Activated CD4-positive, alpha-beta T cell treated with anti-CD3 and anti-CD28 coated beads, Interleukin-2, amount 50 U/mL, for 16 hours (primary cell): ENCODE data around the gene PMEPA1.

Experiments used
- DNase-seq: peaks from one replicate; pipeline ENCODE4 v3.0.0-alpha.2; 2020

Gene PMEPA1

DNA sequence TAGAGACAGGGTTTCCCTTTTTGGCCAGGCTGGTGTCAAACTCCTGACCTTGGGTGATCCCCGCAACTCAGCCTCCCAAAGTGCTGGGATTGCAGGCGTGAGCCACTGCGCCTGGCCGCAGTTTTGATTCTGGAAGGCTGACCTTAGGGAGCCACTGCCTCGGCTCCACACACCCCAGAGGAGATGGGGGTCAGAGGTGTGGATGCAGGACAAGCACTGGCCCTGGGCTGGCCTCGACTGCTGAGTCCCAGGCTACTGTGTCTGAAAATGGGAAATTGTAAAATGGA, 91.1 kb downstream of the PMEPA1 start:
- DNase-seq: no peak

DNA sequence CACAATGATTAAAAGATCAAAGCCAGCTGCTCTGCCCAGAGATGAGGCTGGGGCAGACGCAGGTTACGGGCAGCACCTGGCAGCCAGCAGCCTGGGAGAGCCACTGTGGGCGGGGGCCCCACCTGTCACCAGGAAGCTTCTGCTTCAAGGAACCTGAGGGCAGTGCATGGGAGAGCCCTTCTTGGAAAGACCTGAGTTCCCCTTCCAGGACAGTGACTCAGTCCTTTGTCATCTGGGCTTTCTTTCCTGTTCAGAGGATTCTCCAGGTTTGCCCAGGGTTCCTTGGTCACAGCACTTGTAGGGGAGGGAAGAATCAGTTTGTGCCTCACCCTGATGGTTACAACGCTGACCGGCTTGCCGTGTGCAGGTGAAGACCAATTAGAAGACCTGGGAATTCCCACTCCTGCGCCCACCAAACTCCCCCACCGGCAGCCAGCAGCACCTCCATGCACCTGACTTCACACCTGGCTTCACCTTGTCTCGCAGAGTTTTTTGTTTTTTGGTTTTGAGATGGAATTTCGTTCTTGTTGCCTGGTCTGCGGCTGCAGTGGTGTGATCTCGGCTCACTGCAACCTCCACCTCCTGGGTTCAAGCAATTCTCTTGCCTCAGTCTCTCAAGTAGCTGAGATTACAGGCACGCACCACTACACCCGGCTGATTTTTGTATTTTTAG, 91.6 kb downstream of the PMEPA1 start:
- no peak for DNase-seq

DNA sequence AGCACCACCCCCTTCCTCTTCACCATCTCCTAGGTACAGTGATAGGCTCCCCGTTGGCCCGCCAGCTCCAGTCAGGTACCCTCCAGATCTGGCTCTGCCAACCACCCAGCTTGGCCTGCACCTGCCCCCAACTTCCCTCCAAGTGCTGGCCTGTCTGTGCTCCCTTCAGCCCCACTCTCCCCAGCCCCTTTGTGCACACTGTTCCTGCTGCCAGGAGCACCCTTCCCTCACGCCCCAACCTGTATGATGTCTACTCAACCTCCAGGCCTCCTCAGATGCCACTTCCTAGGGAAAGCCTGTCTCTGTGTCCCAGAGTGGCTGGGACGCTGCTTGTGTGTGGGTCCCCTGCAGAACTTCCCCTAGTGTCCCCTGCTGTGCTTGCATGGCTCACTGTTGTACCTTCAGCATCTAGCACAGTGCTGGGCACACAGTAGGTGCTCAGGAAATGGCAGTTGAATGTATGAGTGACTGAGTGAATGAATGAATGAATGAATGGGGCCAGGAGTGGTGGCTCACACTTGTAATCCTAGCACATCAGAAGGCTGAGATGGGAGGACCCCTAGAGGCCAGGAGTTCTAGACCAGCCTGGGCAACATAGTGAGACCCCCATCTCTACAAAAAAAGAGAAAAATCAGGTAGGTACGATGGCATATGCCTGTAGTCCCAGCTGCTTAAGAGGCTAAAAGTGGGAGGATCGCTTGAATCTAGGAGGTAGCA, 92.6 kb downstream of the PMEPA1 start:
- DNase-seq: no peak

DNA sequence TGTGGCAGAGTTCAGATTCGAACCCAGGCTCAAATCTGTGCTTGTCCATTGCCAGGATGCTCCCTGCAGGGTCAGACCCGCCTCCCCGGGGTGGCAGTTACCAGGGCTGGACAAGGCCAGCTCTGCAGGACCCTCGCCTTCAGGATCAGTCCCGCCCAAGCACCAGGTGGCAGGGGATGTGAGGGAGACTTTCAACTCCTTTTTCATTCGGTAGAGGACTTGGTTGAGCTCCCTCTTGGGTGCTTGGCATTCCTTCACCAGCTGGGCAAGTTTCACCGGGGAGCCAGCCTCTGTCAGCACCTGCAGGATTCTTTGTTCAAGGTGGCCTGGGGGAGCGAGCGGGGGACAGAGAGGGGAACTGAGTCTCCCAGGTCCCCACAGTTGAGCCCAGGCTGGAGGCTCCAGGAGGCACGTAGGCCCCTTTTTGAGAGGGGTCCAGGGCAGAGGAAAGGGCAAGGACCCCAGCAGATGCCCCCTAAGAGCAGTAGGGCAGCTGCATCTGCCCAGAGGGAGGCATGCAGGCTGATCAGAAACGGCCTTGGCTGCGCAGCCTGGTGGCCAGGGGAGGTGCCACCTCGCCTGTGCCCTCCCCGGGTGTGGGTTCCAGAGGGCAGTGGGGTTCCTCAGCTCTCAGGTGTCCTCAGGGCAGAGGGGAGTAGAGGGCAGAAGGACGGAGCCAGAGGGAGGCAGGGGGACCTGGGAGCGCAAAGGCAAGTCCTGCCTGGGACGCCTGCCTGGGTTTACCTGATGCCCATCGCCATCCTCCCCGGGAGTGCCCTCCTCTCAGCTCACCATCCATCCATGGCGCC, 93.5 kb downstream of the PMEPA1 start:
- no peak for DNase-seq

DNA sequence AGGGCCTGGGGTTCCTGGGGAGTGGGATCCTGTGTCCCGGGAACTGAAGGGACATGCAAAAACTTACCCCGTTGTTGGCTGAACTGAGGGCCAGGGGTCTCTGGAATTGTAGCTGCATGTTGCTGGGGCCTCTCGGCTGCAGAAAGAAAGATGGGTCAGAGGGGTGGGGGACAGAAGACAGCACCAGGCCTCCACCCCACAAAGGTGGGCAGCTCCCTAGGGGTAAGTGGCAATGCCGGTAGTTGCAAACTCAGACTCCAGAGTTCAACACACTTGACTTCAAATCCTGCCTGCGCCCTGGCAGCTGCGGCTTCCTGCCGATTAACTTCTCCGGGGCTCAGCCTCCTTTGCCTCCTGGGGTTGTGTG, 94.4 kb downstream of the PMEPA1 start:
- DNase-seq: no peak

DNA sequence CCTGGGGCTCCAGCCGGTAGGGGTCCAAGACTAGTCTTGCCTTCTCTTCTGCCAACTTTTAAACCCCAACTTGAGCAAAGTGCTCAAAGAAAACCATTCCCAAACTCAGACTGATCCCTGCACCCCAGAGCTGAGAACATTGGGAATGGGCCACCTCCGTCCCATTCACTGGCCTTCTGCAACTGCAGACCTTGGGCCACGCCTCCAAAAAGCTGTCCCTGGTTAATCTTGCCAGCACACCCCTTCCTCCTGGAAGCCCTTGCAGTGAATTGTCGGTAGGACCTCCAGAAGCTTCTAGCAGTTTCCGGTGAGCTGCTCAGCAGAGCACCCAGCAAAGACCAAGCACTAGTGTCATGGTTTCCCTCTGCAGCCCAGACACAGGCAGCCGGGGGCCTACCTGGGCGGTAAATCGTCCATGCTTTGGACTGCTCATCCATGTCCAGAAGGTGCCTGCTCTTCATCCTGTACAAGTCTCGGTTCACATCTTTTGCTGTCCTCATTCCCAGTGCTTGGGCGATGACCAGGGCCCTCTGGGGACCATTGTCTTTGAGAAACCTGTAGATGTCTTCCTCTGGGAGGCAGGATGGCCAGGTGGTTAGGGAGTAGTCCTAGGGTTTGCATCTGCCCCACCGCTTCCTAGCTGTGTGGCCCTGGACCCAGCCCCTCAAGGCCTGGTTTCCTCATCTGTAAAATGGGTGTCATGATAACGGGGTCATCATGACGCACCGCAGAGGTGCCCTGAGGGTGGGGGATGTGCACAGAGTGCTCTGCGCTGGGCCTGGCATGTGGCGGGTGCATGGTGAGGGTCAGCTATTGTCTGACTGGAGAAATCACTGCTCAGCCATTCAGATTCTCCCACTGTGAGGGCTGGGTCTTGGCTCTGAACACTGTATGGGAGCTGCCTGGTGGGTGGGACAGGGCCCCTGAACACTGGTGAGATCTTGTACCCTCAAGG, 95.0 kb downstream of the PMEPA1 start:
- no peak for DNase-seq

DNA sequence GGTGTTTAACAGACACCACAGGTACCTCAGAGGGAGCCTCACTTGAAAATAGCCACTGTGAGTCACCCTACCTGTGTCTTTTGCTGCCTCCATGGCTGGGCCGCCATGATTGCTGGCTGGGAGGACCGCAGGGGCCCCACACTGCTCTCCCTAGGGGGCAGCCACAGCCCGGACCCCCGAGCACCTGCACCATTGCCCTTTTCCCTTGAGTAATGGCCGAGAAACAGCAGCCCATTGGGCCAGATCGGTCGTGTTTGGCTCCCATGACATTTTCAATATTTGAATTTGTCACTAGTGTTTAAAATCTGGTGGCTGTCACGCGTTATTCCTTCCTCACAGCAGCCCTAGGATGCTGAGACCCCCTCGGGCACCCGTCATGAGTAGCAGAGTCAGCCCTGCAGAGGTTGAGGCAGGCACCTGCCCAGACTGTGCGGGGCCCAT, 96.3 kb downstream of the PMEPA1 start:
- no peak for DNase-seq

DNA sequence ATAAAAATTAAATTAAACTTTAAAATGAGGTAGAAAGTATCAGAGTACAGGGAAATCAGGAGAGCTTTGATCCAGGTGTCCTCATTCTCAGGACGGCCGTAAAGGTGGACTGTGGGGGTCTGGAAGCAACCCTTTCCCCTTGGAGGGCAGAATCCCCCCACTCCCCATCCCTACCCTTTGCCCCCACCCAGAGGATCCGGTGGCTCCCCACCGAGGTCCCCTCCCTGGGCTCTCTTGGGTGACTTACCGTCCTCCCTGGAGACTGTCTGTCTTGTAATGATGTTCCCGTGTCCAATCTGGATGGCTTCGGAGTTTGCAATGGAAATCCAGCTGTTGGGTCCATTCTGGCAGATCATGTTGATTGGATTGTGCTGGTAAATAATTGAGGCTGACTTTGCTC, 96.9 kb downstream of the PMEPA1 start:
- no peak for DNase-seq

DNA sequence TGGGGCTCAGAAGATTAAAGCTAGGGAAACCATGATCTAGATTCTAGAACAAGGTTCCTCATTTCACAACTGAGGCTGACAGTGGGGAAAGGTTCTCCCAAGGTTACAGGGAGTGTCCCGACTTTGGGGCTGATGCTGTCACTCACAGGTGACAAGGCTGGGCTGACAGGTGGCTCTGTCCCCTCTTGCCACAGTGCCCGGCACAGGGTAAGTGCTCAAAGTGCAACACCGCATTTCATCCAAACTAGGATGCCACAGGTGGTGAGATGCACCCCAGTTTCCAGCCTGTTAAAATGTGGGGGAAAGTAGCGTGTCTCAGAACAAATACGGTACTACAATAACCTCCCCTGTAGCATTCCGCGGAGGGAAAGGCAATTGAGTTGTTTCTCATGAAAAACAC, 97.4 kb downstream of the PMEPA1 start:
- no peak for DNase-seq

DNA sequence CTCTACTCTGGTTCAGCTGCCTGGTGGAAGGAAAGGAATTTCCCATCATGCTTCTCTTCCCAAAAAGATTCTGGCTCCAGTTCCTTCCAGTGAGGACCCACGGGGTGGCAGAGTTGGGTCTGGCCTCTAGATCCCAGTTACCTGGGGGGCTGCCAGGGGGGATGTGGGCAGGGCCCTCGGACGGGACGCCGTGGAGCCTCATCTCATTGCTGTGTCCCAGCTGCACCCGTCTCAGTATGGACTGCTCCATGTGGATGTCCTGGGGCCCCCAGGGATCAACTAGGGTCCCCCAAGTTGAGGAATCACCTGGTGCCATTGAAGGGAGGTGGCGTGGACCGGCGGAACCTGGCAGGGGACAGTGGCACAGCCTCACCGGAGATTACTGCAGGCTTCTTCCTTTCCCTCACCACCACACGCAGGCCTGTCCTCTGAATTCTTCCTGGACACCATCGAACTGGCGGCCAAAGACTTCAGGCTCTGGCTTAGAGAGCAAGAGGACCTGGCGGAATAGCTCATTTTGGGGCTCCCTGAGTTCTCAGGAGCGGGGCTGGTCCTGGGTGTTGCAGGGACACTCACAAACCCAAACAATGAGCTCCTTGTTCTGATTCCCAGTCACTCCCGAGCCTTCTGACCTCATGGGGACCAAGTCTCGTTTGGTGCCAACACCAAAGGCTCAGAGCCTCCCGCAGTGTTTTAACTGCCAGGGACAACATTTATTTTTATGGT, 98.1 kb downstream of the PMEPA1 start:
- no peak for DNase-seq

DNA sequence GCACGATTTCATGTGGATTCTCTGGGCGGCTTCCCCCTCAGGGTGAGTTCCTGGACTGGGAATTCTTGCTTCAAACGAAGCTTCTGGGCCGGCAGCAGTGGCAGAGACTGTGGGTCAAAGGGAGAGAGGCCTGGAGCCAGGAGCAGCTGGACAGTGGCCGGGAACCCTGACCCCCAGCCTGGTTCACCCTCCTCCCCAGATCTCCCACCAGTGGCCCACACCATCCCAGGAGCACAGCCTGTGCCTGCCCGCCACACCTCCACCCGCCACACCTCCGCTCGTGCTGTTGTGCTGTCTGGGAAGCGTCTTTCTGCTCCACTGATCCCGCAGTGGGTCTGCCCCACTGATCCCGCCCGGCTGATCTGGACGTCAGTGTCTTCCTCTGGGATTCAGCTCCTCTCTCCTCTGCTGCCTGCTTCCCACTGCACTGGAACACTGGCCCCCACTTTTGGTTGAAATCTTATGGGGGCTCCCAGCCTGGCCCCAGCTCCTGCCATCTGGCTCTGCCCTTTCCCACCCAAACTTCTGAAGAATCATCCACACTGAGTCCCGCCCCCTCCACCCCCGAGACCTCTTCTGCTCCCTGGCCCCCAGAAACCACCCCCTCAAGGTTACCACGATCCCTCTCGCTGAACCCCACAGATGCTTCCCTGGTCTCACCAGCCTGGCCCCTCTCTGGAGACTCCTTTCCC, 99.4 kb downstream of the PMEPA1 start:
- no peak for DNase-seq

DNA sequence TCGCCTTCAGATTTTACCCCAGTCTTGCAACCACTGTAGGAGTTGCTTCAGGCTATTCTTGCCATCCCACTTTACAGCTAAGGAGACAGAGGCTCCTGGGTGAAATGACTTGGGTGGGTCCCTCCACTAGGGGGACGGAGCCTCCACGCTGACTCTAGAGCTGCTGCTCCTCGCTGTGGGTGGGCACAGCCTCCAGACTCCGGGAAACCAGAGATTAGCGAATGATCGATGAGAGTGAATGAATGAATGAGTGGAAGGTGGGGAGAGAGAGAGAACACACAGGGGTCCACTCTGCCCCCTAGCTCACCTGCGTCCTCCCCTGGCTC, 100.0 kb downstream of the PMEPA1 start:
- no peak for DNase-seq

DNA sequence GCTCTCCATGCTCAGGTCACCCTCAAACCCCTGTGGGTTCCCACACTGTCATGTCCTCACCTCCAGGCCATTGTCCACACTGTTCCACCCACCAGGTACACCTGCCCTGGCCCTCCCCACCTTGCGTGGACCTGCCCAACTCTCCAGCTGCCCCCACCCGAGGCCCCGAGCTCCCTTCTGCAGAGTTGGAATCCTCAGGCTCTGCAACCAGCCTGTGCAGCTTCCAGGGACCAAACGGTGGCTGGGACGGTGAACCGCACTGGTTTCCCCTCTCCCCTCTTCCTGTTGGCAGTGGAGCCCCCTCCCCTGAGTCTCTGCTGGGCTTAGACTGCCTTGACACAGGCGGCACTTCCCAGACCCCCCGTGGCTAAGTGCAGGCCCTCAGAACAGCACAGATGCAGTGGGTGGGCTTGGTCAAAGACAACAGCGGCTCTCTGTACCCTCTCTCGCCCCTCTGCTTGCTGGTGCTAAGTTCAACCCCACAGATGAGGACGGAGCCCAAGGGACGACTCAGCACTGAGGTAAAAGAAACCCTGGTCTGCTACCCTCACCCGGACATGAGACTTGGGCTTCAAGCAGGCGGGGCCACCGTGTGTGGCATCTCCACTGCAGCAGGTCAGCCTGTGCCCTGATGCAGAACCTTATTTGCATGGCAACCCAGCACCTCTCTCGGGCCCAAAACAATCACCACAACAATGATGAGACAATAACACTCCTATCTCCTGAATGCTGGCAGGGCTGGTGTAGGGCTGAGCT, 100.6 kb downstream of the PMEPA1 start:
- DNase-seq: no peak

DNA sequence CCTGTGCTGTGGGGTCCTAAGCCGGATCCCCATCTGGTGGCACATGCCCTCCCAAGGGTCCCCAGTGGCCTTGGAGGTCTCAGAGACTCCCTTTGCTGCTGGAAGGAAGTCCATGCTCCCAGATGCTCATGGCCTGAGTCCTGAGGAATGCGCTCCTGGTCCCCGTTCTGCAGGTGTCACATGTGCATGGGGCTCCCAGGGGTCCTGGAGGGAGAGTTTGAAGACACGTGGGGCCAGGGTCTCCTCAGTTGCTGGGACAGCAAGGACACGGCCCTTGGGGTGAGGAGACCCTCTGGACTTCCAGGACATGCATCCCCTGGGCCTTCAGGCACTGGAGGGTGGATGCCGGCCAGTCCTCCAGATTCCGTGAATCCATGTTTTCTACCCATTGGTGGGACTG, 101.3 kb downstream of the PMEPA1 start:
- no peak for DNase-seq

DNA sequence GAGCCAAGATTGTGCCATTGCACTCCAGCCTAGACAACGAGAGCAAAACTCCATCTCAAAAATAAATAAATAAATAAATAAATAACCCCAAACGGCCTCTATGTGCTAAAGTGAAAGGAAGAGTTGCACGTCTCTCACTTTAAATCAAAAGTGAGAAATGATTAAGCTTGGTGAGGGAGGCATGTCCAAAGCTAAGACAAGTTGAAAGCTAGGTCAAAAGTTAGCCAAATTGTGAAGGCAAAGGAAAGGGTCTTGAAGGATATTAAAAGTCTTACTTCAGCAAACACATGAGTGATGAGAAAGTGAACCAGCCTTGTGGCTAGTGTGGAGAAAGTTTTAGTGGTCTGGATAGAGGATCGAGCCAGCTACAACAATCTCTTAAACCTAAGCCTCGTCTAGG, 103.9 kb downstream of the PMEPA1 start:
- DNase-seq: no peak

DNA sequence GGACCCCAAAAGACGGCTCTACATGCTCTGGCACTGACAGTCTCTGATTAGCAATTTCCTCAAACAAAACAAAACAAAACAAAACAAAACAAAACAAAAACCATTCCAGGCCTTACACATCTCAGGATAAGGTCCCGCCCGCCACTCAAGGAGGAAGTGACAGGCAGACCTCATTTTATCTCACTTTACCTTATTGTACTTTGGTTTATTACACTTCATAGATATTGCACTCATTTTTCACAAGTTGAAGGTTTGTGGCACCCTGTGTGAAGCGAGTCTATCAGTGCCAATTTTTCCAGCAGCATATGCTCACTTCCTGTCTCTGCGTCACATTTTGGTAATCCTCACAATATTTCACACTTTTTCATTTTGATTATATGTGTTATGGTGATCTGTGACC, 104.8 kb downstream of the PMEPA1 start:
- DNase-seq: no peak

DNA sequence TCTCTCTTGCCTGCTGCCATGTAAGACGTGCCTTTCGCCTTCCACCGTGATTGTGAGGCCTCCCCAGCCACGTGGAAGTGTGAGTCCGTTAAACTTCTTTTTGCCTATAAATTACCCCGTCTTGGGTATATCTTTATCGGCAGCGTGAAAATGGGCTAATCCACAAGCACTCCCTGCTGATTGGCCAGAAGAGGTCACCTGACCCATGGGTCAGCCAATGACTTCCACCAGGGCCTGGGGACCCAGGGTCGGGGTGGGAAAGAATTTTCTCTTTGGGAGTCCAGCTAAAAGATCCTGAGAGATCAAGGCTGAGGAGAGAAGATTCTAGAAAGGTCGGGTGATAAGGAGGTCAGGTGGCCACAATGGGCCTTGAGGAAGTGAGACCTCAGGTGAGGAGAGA, 106.7 kb downstream of the PMEPA1 start:
- no peak for DNase-seq

DNA sequence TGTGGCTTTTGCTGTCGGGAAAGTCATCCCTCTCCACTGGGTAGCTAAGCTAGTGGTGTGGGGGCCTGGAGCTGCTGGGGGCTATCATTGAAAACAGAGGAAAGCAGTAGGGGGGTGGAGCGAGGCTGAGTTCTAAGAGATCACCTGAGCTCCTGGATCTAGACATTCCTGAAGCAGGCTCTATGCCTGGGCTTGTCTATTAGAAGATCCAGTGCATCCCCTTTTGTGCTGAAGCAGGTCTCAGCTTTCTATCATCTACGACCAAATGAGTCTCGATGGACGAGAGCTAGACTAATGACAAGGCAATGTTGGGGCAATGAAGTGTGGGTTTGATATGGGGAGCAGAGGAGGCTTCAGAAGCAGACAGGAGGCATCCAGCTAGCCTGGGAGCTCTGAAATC, 108.1 kb downstream of the PMEPA1 start:
- no peak for DNase-seq

DNA sequence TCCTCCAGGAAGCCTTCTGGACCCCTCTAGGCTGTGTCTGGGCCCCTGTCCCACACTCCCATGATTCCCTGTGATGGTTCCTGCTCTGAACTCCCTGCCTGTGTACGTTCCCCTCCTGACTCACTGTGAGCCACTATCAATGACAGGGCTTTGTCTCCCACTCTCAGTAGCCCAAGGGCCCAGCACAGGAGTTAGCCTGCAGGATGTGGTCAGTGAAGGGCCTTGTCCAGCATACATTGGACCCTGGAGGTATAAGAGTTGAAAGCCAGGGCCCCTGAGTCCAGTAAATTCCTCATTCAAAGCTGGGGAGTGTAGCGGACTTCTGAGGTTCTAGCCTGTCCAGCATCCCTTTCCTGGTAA, 108.6 kb downstream of the PMEPA1 start:
- no peak for DNase-seq

DNA sequence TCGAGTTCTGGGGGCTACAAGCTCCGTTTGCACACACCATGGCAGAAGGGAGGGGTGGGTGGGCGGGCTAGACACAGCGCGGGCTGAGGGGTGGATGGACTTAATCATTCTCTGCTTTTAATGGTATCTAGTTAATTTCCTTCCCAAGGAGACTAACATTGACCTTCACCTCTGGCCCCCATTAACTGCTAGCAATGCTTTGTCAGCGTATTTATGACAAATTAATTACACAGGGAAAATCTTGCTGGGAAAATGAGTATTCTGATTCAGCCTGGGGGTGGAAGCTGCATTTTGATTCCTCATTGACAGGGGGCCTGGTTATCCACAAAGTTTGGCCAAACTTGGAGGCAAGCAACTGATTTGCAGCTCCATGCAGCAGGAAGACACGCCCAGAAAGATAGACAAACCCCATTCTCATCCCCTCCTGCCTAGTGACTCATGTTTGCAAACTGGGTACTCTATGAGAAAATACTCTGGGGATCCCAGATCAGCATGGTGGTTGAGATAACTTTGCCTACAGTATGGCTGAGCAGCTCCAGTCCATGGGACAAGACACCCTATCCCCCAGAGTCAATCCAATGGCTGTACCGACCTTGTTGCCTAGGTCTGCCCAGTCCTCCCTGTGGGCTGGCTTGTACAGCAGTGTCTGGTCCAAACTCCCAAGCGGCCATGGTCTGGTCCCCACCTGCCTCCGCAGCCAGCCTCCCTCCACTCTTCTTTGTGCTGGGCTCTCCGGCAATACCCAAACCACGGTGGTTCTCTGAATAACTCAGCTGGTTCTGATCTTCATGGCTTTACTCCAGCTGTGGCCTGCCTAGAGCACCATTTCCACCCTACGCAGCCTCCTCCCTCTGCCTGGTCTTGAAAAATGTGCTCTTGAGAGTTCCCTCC, 109.2 kb downstream of the PMEPA1 start:
- peak; percentile 41 for DNase-seq
